Mucosa of descending colon (tissue), 3 donors: Measurements from ENCODE around the gene CRIM1. TPM values are rescaled to one million over a fixed set of nuclear protein-coding genes. Genes with fewer than 3 reads are reported as not detected.

Experiments used
- ATAC-seq: fragments of 200-7000 bp; cut with Tn5 transposase; one replicate; pipeline ENCODE4 v1.9.1; 2020; ENCODE audit warnings: mild to moderate bottlenecking, moderate library complexity
- DNase-seq, 3 donors: peaks; one replicate each; pipeline ENCODE4 v3.0.0-alpha.2; 2020
- H3K36me3 ChIP-seq: fragments of 200-600 bp; one replicate; pipeline ENCODE4 v1.8.0; 2021; ENCODE audit warnings: low read depth, mild to moderate bottlenecking
- H3K4me1 ChIP-seq: fragments of 200-600 bp; one replicate; pipeline ENCODE4 v1.8.0; 2021; ENCODE audit warnings: low read depth, mild to moderate bottlenecking
- H3K4me3 ChIP-seq: fragments of 200-600 bp; one replicate; pipeline ENCODE4 v1.8.0; 2021; ENCODE audit warnings: mild to moderate bottlenecking
- H3K9me3 ChIP-seq: fragments of 200-600 bp; one replicate; pipeline ENCODE4 v1.8.0; 2021; ENCODE audit warnings: mild to moderate bottlenecking
- CTCF ChIP-seq: fragments of 200-600 bp; IDR thresholded peaks from one replicate; pipeline ENCODE4 v1.8.0; 2022; ENCODE audit warnings: antibody characterized with exemption, mild to moderate bottlenecking
- intact Hi-C, 2 donors: fragments of 100-400 bp; cut with DNase I in 1 of 2; cut with micrococcal nuclease in 1 of 2; formaldehyde crosslinking; loops; one replicate each; pipeline versions ENCODE4 v1.11.0 to v1.11.1; 2022; cut with DNase I, micrococcal nuclease
- total RNA-seq, 3 donors: library from RNA; stranded (reverse); fragmentation: NEBNext Ultra II Directional in 2 of 3; extraction: Animal tissue kit (Norgen Biotek cat#: 25700) in 2 of 3; gene quantifications; one replicate each; pipeline versions ENCODE4 v1.2.1 to v1.2.4, GENCODE V29; 2021 to 2023
- donor health status: DM: no; HTN: no; CAD: no; lungs with moderate emphysema.
- donor health status: DM: no; HTN: no; CAD: no.
- donor health status: DM: no; HTN: yes; CAD: no.

Gene CRIM1
- total RNA-seq, 3 donors from 2014 or later: 66.9 to 104 (median 85.8) TPM

- no peak for DNase-seq
- Histone ChIP-seq H3K4me3 (no peak overlapping the region), H3K4me1 (peaks cover 6% of the 10 kb centered on the region), H3K36me3 (no peaks in the 10 kb centered on the region), H3K9me3 (no peaks in the 10 kb centered on the region)
- intact Hi-C loops: no loop called here
- TF ChIP-seq CTCF: no peak
- ATAC-seq: no peak
These were observed 179.5 kb downstream of the CRIM1 start for GRCh38 chr2:36535099-36535498.

GRCh38 chr2:36536776-36537175 is 181.2 kb downstream of the CRIM1 start:
- intact Hi-C loops: no loop called here
- ATAC-seq: no peak
- Histone ChIP-seq H3K36me3 (no peaks in the 10 kb centered on the region), H3K4me1 (no peaks in the 10 kb centered on the region), H3K9me3 (no peaks in the 10 kb centered on the region), H3K4me3 (no peak overlapping the region)
- no peak for TF ChIP-seq CTCF
- DNase-seq: no peak

GRCh38 chr2:36538335-36538734 is 182.8 kb downstream of the CRIM1 start:
- TF ChIP-seq CTCF: no peak
- intact Hi-C loops: no loop called here
- no peaks in the 10 kb centered on the region for H3K4me1 ChIP-seq
- no peak for ATAC-seq
- no peak for DNase-seq
- no peaks in the 10 kb centered on the region for H3K9me3 ChIP-seq
- no peaks in the 10 kb centered on the region for H3K36me3 ChIP-seq
- no peak overlapping the region for H3K4me3 ChIP-seq

GRCh38 chr2:36539631-36540030 is 184.1 kb downstream of the CRIM1 start:
- no peak for ATAC-seq
- DNase-seq: no peak
- Histone ChIP-seq H3K9me3 (no peaks in the 10 kb centered on the region), H3K36me3 (no peaks in the 10 kb centered on the region), H3K4me3 (no peak overlapping the region), H3K4me1 (no peaks in the 10 kb centered on the region)
- intact Hi-C loops: no loop called here
- TF ChIP-seq CTCF: no peak

GRCh38 chr2:36540986-36541754 is 185.6 kb downstream of the CRIM1 start:
- no peaks in the 10 kb centered on the region for H3K4me1 ChIP-seq
- intact Hi-C loops: no loop called here
- ATAC-seq: no peak
- DNase-seq: no peak
- H3K9me3 ChIP-seq: no peaks in the 10 kb centered on the region
- no peaks in the 10 kb centered on the region for H3K36me3 ChIP-seq
- H3K4me3 ChIP-seq: no peak overlapping the region
- no peak for TF ChIP-seq CTCF
